DLD1 (cell line): ENCODE results near the gene RETREG3.
"Not testable (repeated sequence)": the region's sequence is repeated elsewhere in the genome, so short reads cannot be mapped to it uniquely, and the experiment has no call there.

Experiments used
- in situ Hi-C: cut with HindIII; loops from 2 replicates; pipeline ENCODE4 v1.10.0; 2017; ENCODE audit warnings: low sequenced_read_pairs

Gene RETREG3

GRCh38 chr17:42609182-42609813 lies at the start of gene RETREG3, which contains the start of gene TUBG1:
Gene RETREG3, minus strand, starts transcription at chr17:42609374. Its CDS starts 50 bp downstream, at chr17:42609324.
Gene TUBG1, plus strand, starts transcription at chr17:42609683. Its CDS starts 55 bp downstream, at chr17:42609738.
- in situ Hi-C loops: loop anchor here (10.0 kb wide), 1 partner anchor 166 kb away; the partner anchor contains the start of gene VPS25

GRCh38 chr17:42657824-42658588 lies 48.8 kb upstream of the RETREG3 start:
- in situ Hi-C loops: no loop called here

- in situ Hi-C loops: no loop called here
Measured at GRCh38 chr17:42655528-42655927, 46.4 kb upstream of the RETREG3 start.

GRCh38 chr17:42653179-42654124 lies 44.3 kb upstream of the RETREG3 start:
- in situ Hi-C loops: no loop called here

- in situ Hi-C loops: no loop called here
Measured at GRCh38 chr17:42651392-42651791, 42.2 kb upstream of the RETREG3 start.

- in situ Hi-C loops: no loop called here
Measured at GRCh38 chr17:42647778-42648177, 38.6 kb upstream of the RETREG3 start.

GRCh38 chr17:42642336-42642735 lies 33.2 kb upstream of the RETREG3 start:
- in situ Hi-C loops: no loop called here

- in situ Hi-C loops: no loop called here
Measured at GRCh38 chr17:42640121-42640520, 30.9 kb upstream of the RETREG3 start.

GRCh38 chr17:42639525-42640113 lies 30.4 kb upstream of the RETREG3 start:
- in situ Hi-C loops: no loop called here

- in situ Hi-C loops: no loop called here
Measured at GRCh38 chr17:42632949-42633444, 23.8 kb upstream of the RETREG3 start.

GRCh38 chr17:42629411-42630009 lies 20.3 kb upstream of the RETREG3 start:
- in situ Hi-C loops: no loop called here

GRCh38 chr17:42627032-42627764 lies 18.0 kb upstream of the RETREG3 start:
- in situ Hi-C loops: not testable (repeated sequence)

- in situ Hi-C loops: no loop called here
Measured at GRCh38 chr17:42623732-42624596, 14.8 kb upstream of the RETREG3 start.

GRCh38 chr17:42623271-42623670 lies 14.1 kb upstream of the RETREG3 start:
- in situ Hi-C loops: no loop called here

GRCh38 chr17:42621987-42622386 lies 12.8 kb upstream of the RETREG3 start:
- in situ Hi-C loops: not testable (repeated sequence)

GRCh38 chr17:42618442-42619150 lies 9.4 kb upstream of the RETREG3 start:
- in situ Hi-C loops: no loop called here

GRCh38 chr17:42617956-42618431 lies 8.8 kb upstream of the RETREG3 start:
- in situ Hi-C loops: no loop called here
